ENCODE results near the gene USO1. TPM values are rescaled to one million over a fixed set of nuclear protein-coding genes. Genes with fewer than 3 reads are reported as not detected.

USO1 gene
- total RNA-seq, 4 donors from 2014 or later, result 49.0 to 79.2 (median 69.8) TPM

DNA sequence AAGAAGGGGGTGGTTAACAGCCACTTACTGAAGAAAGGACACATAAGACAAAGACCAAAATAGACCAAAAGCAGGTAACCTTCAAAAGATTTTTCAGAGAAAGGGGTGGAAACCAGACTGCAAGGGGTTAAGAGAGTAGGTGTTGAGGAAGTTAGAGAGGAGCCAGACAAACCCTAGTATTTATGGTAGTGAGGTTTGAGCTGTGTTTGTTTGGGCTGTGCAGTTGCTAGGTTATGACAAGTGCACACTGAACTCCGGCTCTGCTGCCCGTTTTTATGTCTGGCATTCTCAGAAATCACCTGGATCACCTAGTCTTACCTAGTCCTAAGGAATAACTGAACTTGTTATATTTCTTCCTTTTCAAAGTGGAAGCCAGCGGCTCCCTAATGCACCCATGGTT is 28.3 kb upstream of the USO1 start:
- no peaks in the 10 kb centered on the region for H3K27me3 ChIP-seq
- peaks cover 0 to 22% (median 0%) of the 10 kb centered on the region in 3 donors for H3K36me3 ChIP-seq
- no peak overlapping the region for H3K27ac ChIP-seq
- H3K4me1 ChIP-seq, result peaks cover 0 to 9% (median 0%) of the 10 kb centered on the region in 3 donors
- no peak overlapping the region for H3K4me3 ChIP-seq
- WGBS, 2 donors, result 28 to 40% methylated on average over 2 to 3 of the region's 3 CpGs
- TF ChIP-seq, protein P1, sequence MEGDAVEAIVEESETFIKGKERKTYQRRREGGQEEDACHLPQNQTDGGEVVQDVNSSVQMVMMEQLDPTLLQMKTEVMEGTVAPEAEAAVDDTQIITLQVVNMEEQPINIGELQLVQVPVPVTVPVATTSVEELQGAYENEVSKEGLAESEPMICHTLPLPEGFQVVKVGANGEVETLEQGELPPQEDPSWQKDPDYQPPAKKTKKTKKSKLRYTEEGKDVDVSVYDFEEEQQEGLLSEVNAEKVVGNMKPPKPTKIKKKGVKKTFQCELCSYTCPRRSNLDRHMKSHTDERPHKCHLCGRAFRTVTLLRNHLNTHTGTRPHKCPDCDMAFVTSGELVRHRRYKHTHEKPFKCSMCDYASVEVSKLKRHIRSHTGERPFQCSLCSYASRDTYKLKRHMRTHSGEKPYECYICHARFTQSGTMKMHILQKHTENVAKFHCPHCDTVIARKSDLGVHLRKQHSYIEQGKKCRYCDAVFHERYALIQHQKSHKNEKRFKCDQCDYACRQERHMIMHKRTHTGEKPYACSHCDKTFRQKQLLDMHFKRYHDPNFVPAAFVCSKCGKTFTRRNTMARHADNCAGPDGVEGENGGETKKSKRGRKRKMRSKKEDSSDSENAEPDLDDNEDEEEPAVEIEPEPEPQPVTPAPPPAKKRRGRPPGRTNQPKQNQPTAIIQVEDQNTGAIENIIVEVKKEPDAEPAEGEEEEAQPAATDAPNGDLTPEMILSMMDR (IDR thresholded peaks at IDR 0.05), result no peak
- no peak for TF ChIP-seq POLR2A (IDR thresholded peaks at IDR 0.05)
- no peaks in the 10 kb centered on the region for H3K9me3 ChIP-seq
- DNase-seq, result no peak
- intact Hi-C loops (cut with DNase I), result no loop called here

DNA sequence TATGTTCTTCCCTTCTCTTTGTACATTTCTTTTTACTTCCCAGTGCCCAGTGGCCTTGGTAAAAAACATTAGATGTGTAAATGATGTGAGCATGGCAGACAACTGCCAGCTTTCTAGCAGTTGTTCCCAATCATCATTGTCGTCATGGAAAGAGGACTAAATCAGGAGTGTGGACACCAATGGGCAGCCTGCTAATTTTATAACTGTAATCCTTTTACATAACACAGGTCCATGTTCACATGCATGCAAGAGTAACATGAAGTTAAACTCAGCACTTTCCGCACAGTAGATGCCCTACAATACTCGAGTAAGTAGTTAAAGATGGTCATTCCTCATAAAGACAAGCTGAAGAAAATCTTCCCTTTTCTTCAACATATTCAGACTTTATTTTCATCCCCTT is 27.8 kb upstream of the USO1 start:
- no peaks in the 10 kb centered on the region for H3K27me3 ChIP-seq
- no peak for TF ChIP-seq POLR2A (IDR thresholded peaks at IDR 0.05)
- TF ChIP-seq, protein P1 (IDR thresholded peaks at IDR 0.05), result no peak
- WGBS, 2 donors, result 57 to 95% methylated on average over 3 of the region's 3 CpGs
- no peak overlapping the region for H3K27ac ChIP-seq
- intact Hi-C loops (cut with DNase I), result no loop called here
- peaks cover 0 to 18% (median 0%) of the 10 kb centered on the region in 3 donors for H3K36me3 ChIP-seq
- no peak overlapping the region for H3K4me3 ChIP-seq
- no peaks in the 10 kb centered on the region for H3K9me3 ChIP-seq
- no peak for DNase-seq
- H3K4me1 ChIP-seq, result peaks cover 0 to 9% (median 0%) of the 10 kb centered on the region in 3 donors

DNA sequence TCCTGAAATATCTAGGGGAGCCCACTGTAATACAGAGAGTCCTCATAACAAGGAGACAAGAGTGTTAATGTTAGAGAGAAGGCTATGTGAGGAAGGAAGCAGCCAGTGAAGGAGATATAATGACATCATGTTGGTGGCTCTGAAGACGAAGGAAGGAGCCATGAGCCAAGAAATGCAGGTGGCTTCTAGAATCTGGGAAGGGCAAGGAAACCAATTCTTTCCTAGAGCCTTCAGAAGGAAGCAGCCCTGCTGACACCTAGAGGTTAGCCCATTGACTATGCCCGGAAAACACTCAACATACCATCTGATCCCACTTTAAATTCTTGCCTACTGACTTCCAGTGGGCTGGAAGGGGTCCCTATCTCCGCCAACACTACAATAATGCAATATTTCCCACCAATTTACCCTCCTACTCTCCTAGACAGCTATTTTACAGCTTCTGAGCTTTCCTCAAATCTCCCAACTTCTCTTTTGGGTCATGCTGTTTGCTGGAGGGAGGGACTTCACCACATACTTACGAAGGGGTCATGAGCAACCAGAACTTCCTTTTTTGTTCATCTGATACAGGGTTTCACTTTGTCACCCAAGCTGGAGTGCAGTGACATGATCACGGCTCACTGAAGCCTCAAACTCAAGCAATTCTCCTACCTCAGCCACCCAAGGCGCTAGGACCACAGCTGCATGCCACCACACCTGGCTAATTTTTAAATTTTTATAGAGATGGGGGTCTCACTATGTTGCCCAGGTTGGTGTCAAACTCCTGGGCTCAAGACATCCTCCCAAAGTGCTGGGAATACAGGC is 26.0 kb upstream of the USO1 start:
- Histone ChIP-seq H3K4me3 (no peak overlapping the region), H3K27ac (peak overlapping the region in 3 of 4 donors; percentile 10 to 74 (median 35)), H3K36me3 (peaks cover 0 to 7% (median 0%) of the 10 kb centered on the region in 3 donors), H3K27me3 (no peaks in the 10 kb centered on the region), H3K9me3 (no peaks in the 10 kb centered on the region), H3K4me1 (peaks cover 0 to 9% (median 0%) of the 10 kb centered on the region in 3 donors)
- intact Hi-C loops (cut with DNase I), result no loop called here
- no peak for TF ChIP-seq POLR2A (IDR thresholded peaks at IDR 0.05)
- TF ChIP-seq, protein P1 (IDR thresholded peaks at IDR 0.05), result no peak
- DNase-seq, result no peak
- WGBS, 2 donors, result 65 to 76% methylated on average over 6 of the region's 6 CpGs

DNA sequence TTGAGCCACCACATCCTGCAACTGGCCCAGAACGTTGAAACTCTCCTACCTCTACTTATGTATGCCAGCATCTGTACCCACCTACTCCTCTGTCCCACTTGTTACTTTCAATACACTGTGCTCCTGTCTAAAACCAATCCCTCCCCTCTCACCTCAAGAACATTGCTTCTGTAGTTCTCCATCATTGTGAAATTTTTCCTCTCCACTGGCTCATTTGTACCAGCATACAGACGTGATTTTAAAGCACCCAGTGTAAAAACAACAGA is 25.5 kb upstream of the USO1 start:
- intact Hi-C loops (cut with DNase I), result no loop called here
- H3K27me3 ChIP-seq, result no peaks in the 10 kb centered on the region
- DNase-seq, result no peak
- peaks cover 0 to 7% (median 0%) of the 10 kb centered on the region in 3 donors for H3K36me3 ChIP-seq
- H3K9me3 ChIP-seq, result no peaks in the 10 kb centered on the region
- 58 to 61% methylated on average over 2 of the region's 2 CpGs for WGBS, 2 donors
- peaks cover 0 to 9% (median 0%) of the 10 kb centered on the region in 3 donors for H3K4me1 ChIP-seq
- TF ChIP-seq, protein P1 (IDR thresholded peaks at IDR 0.05), result no peak
- no peak for TF ChIP-seq POLR2A (IDR thresholded peaks at IDR 0.05)
- peak overlapping the region in 2 of 4 donors; percentile 35 to 74 for H3K27ac ChIP-seq
- no peak overlapping the region for H3K4me3 ChIP-seq

DNA sequence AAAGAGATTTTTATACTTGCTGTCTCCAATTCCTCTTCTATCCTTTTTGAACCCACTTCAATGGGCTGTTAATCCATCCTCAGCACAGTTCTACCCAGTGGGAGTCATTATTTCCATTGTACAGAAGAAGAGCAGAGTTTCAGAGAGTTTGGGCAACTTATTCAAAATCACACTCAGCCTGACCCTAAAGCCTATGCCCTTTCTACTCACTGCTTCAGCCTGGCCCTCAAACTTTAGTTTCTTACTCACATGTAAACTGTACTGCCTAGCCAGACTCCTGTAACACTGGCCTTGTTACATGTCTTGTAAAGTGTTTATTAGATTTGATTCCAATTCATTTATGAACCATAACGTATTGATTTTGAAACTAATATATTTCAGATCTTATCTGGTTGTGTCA is 25.1 kb upstream of the USO1 start:
- no peak overlapping the region for H3K27ac ChIP-seq
- peaks cover 0 to 9% (median 0%) of the 10 kb centered on the region in 3 donors for H3K4me1 ChIP-seq
- H3K27me3 ChIP-seq, result no peaks in the 10 kb centered on the region
- no peaks in the 10 kb centered on the region for H3K9me3 ChIP-seq
- intact Hi-C loops (cut with DNase I), result no loop called here
- no peak overlapping the region for H3K4me3 ChIP-seq
- no peak for DNase-seq
- peaks cover 0 to 3% (median 0%) of the 10 kb centered on the region in 3 donors for H3K36me3 ChIP-seq
- WGBS, 2 donors, result 0% methylated on average over 1 of the region's 1 CpG
- TF ChIP-seq POLR2A (IDR thresholded peaks at IDR 0.05), result no peak
- TF ChIP-seq, protein P1 (IDR thresholded peaks at IDR 0.05), result no peak
